Pulmonary artery endothelial cell (primary cell): Measurements from ENCODE around the gene LRRC8C. TPM values are rescaled to one million over a fixed set of nuclear protein-coding genes. Genes with fewer than 3 reads are reported as not detected.
A peak's percentile ranks its signal among the peaks of the same experiment; 100 is the strongest.

Experiments
- DNase-seq: peaks from one replicate; pipeline ENCODE4 v3.0.0-alpha.2; 2011; ENCODE audit warnings: low read depth, low spot score
- total RNA-seq: library from RNA; depleted of rRNA; stranded (reverse); fragments of >200 nt; gene quantifications from 2 replicates; pipeline ENCODE4 v1.2.3, GENCODE V29; 2014

The LRRC8C gene
- total RNA-seq, 1 donor from 2014 or later, result 24.4 TPM

DNA sequence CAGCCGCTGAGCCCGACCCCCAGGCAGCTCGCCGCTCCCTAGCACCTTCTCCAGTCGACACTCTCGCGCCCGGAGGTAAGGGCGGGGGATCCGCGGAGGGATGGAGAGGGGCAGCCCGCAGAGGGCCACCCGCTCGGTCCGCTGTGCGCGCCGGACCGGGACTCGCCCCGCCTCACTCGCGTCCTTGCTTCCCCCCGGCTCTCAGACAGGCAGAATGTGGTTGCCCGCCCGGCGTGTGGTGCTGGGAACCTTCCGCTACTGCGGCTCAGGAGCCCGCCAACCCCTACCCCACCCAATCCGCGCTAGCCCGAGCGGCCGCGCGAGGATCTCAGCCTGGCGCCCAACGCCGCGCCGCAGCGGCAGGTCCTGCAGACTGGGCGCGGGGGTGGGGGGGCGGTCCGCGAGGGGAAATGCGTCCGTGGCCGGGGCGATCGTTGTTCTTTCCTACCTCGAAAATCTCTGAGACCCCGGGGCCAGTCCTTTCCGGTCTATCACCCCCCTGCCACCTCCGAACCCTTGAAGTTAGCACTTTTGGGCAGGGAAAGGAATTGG is 404 bp downstream of the LRRC8C start:
- no peak for DNase-seq

DNA sequence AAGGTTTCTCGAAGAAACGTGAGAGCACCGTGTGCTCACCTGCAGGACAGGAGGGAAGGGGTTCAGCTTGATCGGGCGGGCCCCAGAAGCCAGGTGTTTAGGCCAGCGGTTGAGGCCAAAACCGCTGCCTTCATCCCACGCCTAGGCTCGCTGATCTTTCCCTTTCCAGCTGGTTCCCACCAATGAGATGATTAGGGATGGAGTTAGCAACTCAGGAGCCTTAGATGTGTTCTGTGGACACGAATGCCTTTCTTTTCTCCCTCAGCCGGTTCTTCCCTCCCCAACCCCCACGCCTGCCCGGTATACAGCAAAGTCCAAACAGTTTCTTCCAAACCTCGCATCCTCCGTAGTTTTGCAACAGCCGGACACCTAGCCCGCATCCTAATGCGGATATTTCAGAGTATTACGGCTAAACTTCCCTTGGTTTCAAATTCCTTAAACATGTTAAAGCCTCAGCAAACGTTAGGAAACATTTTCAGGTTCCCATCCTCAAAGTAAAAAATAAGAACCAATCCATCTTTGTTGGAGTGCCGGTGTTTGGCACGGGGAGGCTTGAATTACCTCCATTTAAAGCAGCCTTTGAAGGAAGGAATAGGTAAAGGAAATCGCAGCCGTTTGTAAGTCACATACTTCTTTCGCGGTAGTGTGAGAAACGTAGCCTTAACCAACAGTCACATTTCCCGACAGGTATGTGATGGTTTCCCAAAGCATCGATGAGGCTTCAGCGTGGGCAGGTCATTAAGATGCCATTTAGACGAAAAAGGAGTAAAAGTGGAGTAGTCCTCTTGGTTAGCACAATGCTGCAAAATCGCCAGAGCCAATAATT is 1.1 kb downstream of the LRRC8C start:
- DNase-seq, result no peak

DNA sequence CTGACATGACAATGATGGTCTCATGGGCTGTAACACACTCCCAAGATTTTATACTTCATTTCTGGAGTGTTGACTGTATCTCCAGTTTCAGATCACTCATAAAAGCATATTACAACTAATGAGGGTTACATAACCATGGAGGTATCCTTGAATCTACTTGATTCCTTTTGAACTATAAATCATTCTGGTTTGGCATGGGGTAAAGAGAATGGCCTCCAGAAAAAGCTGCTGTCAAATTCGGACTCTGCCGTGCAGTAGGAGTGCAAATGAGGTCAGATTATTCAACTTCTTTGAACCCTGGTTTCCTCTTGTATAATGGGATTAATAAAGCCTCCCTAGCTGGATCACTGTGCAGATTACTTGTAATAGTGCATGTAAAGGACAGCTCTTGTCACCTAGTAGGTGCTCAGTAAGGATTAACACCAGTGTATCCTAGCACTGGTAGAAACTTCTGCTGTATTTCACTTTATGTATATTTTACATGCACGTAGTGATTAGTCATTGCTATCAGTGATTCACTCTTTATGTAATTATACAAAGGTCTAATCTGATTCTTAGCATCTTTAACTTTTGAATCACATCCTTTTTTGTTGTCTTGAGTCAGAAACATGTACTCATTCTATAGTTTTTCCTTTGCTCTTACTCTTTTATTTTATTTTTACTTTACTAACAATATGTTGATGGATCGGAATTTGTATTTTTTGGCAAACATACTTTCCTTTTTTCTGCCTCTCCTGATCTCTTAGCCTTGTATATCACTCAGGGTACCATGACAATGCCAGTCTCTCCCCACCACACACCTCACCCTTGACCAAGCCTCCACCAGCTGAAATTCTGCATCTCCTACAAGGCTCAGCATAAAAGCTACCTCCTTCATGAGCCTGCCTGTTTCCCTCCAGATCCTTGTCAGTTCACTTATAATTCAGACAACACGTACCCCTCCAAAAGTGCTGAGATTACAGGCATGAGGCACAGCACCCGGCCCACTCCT is 3.2 kb downstream of the LRRC8C start:
- peak; percentile 71 for DNase-seq

DNA sequence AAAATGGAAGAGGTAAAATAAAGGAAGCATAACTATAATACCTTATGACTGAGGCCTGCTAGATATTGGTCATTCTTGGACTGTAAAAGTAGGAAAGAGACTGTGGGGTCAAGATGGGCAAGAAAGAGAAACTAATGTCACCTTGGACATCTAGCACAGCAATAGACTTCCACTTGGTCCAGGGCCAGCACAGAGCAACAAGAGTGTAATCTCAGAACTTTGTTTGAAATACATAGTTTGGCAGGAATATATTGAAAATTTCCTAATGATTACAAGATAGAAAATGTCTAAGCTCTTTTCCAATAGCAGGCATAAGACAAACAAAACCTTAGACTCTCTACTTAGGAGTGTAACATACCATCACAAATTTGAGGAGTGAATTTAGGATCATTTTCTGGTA is 4.6 kb downstream of the LRRC8C start:
- no peak for DNase-seq

DNA sequence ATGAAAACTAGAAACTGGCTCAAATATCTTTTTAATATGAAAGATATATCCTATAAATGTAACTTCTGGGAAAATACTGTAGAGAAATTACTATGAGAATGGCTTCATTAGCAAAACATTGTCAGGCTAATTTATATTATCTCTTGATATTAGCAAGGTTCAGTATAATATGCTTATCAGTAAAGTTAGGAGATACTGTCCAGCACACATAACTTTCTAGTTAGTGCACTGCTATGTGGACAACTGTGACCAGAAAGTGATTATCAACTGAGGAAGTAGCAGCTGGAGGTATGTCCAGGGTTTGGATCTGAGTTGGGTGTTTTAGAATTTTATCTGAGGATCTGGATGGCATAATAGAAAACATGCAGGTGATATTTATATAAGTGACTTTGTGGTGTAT is 7.5 kb downstream of the LRRC8C start:
- no peak for DNase-seq

DNA sequence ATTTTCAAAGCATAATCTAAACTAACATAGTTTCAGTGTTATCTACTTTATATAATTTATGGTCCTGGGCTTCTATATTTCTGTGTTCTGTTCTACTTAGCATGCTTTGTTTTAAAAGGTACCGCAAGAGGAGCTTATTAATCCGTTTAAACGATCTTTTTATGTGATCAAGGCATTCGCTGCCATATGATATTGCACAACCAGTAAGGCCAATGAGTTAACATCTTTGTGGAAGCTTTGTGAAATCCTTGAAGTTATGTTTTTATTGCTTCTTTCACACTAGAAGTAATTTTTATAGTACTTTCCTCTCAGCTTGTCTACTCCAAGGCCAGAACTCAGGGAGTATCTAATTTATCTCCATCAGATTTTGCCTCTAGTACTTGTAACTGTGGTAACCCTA is 8.9 kb downstream of the LRRC8C start:
- no peak for DNase-seq

DNA sequence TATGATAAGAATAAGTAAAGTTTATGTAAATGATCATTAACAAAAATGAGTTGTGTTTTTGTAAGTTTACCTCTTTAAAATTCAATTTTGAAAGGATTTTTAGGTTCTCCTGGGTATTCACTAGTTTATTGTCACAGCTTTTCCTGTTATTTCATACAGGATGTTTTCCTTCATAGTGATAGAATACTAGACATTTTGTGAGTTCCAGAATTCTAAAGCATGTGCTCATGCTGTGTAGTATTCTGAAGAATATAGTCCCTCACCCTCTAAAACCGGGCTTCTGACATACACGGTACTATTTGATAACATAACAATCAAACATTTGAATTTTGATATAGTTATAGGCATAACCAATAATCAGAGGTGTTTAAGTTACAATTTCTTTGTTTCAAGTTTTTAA is 10.7 kb downstream of the LRRC8C start:
- no peak for DNase-seq

DNA sequence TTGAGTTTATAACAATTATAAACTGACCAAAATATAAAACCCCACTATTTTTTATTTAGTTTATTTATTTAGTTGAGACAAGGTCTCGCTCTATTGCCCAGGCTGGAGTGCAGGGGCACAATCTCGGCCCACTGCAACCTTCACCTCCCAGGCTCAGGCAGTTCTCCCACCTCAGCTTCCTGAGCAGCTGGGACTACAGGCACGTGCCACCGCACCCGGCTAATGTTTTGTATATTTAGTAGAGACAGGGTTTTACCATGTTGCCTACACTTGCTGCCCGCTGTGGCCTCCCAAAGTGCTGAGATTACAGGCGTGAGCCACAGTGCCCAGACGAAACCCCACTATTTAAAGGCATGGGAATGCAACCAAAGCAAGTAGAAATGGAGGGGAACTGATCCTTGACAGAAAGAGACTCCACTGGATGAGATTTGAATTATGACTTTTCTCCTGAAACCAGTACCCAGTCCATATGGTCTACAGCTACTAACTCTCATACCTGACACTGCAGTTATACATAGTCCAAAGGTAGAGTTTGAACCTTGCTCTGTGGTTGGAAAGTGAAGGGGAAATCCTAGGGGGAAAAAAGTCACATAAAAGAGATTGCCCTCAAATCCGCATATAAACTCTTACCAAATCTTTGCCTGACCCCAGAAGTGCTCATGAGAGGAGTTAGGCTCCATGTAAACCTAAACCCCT is 11.3 kb downstream of the LRRC8C start:
- no peak for DNase-seq

DNA sequence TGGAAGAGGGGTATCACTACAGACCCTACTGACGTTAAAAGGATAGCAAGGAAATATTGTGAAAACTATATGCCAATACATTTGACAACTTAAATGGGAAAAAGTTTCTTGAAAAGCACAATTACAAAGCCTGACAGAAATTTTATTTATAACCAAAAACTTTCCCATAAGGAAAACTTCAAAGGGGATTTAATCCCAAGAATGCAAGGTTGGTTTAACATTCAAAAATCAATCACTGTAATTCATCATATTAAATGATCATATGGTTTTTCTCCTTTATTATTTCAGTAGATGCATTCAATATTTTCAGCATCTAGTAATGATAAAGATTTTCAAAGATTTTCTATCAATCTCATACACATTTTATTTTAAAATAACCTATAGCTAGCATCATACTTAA is 13.3 kb downstream of the LRRC8C start:
- no peak for DNase-seq

DNA sequence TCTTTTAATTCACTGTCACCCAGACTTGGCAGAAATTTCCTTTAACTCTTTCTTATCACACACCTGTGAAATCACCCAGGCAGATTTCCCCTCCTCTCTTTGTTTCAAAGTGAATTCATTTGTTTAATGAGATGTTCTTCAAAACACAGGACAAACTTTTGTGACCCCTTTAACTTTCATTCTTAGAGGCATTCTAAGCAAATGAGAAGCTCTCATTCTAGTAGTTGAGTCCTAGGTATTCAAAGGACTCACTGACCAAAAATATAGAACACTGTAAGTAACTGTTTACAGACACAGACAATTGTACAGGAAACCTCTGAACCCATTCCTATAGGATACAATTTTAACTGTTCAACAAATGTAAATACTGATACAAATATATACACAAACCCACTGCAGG is 16.9 kb downstream of the LRRC8C start:
- DNase-seq, result no peak

DNA sequence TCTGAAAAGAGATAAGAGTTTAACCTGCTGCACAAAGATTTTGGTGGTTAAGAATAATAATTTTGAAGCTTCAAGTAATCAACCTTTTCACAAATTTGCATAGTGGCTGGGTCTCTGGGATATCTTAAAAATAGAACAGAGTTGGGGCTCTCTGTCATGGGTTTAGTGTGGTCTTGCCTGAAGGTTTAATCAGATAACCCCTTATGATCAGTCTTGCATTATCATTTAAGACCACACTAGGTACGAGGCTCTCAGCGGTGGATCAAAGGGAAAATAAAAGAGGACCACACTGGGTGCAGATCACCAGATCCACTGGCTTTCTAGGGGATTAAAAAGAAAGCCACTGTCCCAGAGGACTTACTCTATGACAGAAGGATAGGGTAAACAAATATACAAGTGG is 19.5 kb downstream of the LRRC8C start:
- DNase-seq, result no peak

DNA sequence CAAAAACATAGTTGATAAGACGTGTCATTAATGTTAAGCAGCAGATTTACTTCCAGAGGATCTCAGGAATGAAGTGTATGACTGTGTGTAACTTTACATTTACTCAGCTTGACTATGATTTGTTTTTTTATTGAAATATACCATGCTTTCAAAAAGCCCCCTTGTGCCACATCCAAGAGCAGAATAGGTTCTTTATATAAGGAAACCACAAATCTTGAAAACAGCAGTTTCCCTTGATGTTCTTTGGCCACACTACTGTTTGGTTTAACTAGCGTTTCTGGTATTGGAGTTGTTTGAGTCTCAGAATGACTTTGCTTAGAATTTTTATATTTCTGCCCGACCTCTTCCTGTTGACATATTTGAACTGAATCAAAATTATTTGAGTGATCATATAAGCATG is 25.0 kb downstream of the LRRC8C start:
- no peak for DNase-seq

DNA sequence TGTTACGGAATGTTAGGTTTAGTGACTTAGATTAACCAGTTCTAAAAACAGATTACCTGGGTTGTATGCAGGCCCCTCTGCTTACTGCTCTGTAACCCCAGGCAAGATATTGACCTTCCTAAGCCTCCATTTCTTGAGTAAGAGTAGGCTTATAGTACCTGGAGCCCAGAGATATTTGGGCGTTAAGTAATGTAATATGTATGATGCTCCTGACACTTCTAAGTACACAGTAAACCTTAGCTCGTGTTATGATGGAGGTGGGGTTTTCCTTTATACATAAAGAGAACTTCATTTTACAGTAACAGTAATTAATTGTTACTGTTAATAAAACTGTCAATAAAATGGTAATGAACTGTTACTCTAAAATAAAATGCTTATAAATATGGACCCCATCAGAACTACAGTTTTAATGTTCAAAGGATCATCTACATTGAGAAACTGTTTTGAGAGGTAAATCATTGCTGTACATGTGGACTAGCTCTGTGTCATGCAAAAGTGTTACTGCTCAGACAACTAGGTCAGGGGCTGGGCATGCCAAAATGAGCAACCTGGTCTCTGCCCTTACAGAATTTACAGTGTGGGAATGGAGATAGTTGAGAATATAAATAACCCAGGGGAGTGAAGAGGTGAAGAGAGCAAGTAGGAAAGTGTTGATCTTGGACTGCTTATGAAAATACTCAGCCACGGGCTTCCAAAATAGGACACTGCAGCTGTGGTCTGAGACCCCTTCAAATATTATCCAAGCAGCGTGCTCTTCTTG is 26.6 kb downstream of the LRRC8C start:
- DNase-seq, result no peak

DNA sequence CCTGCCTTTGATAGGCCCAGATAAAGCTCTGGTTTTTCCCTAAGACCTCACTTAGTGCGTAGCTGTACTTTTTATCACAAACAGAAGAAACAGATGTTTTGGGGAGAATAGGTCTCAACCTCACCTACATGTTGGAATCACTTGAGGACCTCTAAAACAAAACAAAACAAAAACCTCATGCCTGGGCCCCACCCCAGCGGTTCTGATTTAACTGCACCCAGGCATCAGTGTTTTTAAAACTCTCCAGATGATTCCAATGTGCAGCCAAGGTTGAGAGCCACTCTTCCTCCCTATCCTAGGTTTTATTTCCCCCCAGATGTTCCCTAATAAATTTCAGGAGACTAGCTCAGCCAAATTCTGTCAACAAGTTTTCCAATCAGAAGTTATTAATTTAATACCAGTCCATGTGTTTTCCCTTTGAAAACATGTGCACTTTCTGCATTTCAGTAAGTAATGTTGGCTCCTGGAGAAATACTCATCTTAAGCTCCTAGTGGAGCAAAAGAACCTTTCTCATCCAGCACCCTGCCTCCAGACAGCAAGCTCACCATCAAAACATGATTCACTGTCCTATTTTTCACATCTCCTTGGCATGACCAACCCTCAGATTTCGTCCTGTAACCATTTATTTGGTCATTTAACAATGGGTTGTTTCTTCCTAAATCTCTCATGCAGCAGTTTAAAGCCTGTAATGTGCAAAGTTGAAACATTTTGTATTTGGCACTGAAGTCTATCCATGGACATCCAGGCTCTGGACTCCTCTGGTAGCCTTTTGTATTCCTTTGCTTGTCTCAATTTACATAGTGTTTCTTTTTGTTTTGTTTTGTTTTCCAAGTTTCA is 27.5 kb downstream of the LRRC8C start:
- DNase-seq, result no peak

DNA sequence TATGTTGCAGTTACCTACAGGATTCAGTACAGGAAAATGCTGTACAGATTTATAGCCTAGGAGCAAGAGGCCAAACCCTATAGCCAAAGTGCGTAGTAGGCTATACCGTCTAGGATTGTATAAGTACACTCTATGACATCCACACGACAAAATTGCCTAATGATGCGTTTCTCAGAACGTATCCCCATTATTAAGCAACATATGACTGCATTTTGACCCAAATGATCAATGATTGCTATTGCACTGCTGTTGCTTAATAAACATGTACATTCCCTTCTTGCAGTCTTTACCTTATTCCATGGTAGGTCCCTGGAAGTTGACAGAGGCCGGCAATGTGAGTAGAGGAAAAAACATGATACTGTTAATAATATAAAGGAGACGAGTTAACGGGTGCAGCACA is 33.0 kb downstream of the LRRC8C start:
- DNase-seq, result no peak

DNA sequence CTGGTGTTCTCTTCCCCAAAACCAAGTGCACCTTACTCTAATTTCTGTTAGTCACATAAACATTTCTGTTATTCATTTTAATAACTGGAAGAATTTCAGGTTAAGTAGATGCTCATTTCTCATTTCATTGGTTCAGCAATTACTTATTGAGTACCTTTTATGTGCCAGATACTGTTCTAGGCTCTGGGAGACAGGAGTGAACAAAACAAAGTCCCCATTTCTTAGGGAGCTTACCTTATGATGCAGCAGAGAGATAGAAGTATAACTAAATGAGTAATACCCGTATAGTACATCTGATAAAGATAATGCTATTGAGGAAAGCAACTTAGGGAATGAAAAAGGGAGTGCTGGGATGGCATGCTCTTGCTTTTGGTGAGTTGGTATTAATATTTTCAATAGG is 33.7 kb downstream of the LRRC8C start:
- DNase-seq, result no peak

DNA sequence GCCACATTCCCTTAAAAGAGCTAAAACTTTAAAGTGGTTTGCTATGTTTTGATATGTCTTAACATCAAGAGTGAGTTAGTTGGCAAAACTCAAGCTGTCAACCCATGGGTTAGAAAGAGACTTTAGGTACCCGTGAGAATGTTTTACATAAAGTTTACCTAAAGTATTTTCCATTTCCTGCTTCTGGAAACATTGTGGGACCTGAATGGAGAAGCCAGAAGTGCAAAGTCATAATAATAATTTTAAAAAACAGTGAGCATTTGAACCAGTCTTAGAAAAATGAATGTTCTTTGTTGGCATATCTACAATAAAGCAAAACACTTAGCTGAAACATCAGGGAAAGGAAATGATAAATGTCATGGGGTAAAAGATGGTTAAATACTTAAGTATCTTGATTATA is 34.8 kb downstream of the LRRC8C start:
- no peak for DNase-seq

DNA sequence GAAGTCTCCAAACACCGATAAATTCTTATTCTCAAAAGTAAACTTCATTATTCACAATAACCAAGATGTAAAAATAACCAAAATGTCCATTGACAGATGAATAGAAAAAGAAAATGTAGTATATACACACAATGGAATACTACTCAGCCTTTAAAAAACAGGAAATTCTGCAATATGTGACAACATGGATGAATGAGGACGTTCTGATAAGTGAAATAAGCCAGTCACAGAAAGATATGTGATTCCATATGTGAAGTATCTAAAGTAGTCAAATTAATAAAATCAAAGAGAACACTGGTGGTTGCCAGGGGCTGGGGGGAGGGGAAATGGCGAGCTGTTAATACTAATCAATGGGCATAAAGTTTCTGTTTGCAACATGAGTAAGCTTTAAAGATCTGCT is 36.0 kb downstream of the LRRC8C start:
- no peak for DNase-seq

DNA sequence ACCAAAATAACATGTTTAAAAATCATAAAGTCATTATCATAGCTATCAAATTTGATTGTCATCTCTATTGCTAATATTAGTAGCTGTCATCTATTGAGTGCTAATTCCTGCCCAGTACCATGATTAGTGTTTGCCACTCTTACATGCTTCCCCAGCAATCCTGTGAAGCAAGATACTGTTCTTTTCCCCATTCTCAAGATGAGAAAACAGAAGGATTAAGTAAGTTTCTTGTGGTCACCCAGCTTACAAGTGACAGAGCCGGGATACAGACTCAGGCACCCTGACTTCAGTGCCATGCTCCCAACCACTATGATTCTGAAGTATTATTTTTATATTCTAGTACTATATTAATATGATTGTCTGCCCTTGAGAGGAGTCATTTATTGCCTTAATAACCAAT is 36.5 kb downstream of the LRRC8C start:
- no peak for DNase-seq

DNA sequence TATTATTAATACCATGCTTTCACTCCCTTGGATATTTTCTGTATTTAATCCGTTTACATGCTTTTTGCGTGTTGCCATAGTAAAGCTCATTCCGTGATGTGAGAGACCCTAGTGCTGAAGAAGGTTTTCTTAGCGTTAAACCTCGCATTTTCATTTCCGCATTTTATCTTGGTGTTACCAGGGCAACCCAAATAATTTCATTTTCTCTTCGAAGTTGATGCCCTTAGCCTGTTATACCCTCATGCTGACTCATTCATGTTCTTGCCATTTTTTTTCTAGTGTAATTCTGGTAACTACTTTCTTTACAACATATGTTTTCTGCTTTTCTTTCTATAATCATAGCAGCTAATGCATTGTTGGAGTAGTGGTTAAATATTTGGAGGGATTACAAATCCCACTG is 37.2 kb downstream of the LRRC8C start:
- no peak for DNase-seq
